HCT116 (cell line): ENCODE results near the gene CTXND1. TPM values are rescaled to one million over a fixed set of nuclear protein-coding genes. Genes with fewer than 3 reads are reported as not detected.

Experiments used
- ATAC-seq: fragments of 200-7000 bp; cut with Tn5 transposase; 2 replicates; pipeline ENCODE4 v1.9.1; 2020; ENCODE audit warnings: mild to moderate bottlenecking, moderate library complexity
- BruUV-seq: library from RNA; stranded (reverse); fragments of 400-500 nt; replicated peaks from 2 replicates; lab custom pipeline; 2021; lab: Mats Ljungman, UMichigan
- CTCF ChIA-PET: fragments of 300-600 bp; sonication (Branson Sonifier 250); formaldehyde crosslinking; loops from one replicate; lab custom pipeline; 2021; ENCODE audit warnings: antibody characterized with exemption; lab: Charles Lee
- POLR2A ChIA-PET: fragments of 300-600, 350-600 bp; sonication (Branson Sonifier 250); formaldehyde crosslinking; loops from one replicate; lab custom pipeline; 2021; ENCODE audit warnings: antibody characterized with exemption; lab: Charles Lee
- RAD21 ChIA-PET, 2 experiments: fragments of 300-600 bp; sonication (Branson Sonifier 250); formaldehyde crosslinking; loops; one replicate each; lab custom pipeline; 2023; ENCODE audit warnings: low total read pairs in 2 of 2; ENCODE audit not compliant: uncharacterized antibody in 2 of 2, unreplicated experiment in 2 of 2, low non-redundant PET in 1 of 2; lab: Charles Lee
- DNase-seq: peaks from one replicate; pipeline ENCODE4 v3.0.0-alpha.2; 2010; ENCODE audit warnings: low read depth, low spot score
- H2AFZ ChIP-seq: fragments of 200-600 bp; shearing (Covaris generic), sonication (generic); 2 replicates; pipeline ENCODE4 v1.6.1; 2017; ENCODE audit warnings: low read depth, mixed run types, mixed read lengths, antibody characterized with exemption, low read length; ENCODE audit not compliant: poor library complexity, severe bottlenecking
- H3K27ac ChIP-seq: 2 replicates; pipeline ENCODE4 v1.5.1; 2012; ENCODE audit warnings: low read depth, low read length
- H3K27me3 ChIP-seq: fragments of 200-600 bp; sonication (generic); 2 replicates; pipeline ENCODE4 v1.6.1; 2016; ENCODE audit warnings: mixed run types, low read length, mixed read lengths; ENCODE audit not compliant: insufficient read depth
- H3K36me3 ChIP-seq, 2 experiments: fragments of 200-500 bp in 1 of 2; fragments of 200-600 bp in 1 of 2; sonication (Bioruptor generic) in 1 of 2; sonication (generic) in 1 of 2; 2 replicates each; pipeline versions ENCODE4 v1.5.1 to v1.6.1; 2014 to 2016; ENCODE audit warnings: low read length in 2 of 2, inconsistent platforms in 1 of 2, mixed read lengths in 1 of 2, mixed run types in 1 of 2; ENCODE audit not compliant: insufficient read depth in 2 of 2, control insufficient read depth in 1 of 2
- H3K4me1 ChIP-seq, 2 experiments: fragments of 200-600 bp in 1 of 2; sonication (generic) in 1 of 2; 2 replicates each; pipeline versions ENCODE4 v1.5.1 to v1.6.1; 2012 to 2017; ENCODE audit warnings: low read length in 2 of 2, inconsistent platforms in 1 of 2, mild to moderate bottlenecking in 1 of 2, mixed read lengths in 1 of 2, mixed run types in 1 of 2, moderate library complexity in 1 of 2; ENCODE audit not compliant: insufficient read depth in 2 of 2, control insufficient read depth in 1 of 2
- H3K4me2 ChIP-seq: fragments of 200-600 bp; sonication (generic); 2 replicates; pipeline ENCODE4 v1.6.1; 2017; ENCODE audit warnings: mixed run types, low read length, mixed read lengths
- H3K4me3 ChIP-seq, 2 experiments: fragments of 200-600 bp in 1 of 2; sonication (generic) in 1 of 2; replicated peaks in 1 of 2; 2 replicates each; pipeline ENCODE4 v1.5.1; 2011 to 2016; ENCODE audit warnings: low read length in 2 of 2, control low read depth in 1 of 2, low read depth in 1 of 2, mild to moderate bottlenecking in 1 of 2, mixed read lengths in 1 of 2, mixed run types in 1 of 2
- H3K79me2 ChIP-seq: fragments of 200-600 bp; sonication (generic); 2 replicates; pipeline ENCODE4 v1.6.1; 2017; ENCODE audit warnings: mild to moderate bottlenecking, mixed run types, low read length, moderate library complexity, mixed read lengths; ENCODE audit not compliant: insufficient read depth
- H3K9ac ChIP-seq: fragments of 200-600 bp; sonication (generic); 2 replicates; pipeline ENCODE4 v1.6.1; 2016; ENCODE audit warnings: low read length, mixed read lengths
- H3K9me2 ChIP-seq: fragments of 200-600 bp; sonication (generic), shearing (Covaris generic); 2 replicates; pipeline ENCODE4 v1.6.1; 2017; ENCODE audit warnings: mixed run types, mild to moderate bottlenecking, moderate library complexity; ENCODE audit not compliant: insufficient read depth
- H3K9me3 ChIP-seq, 2 experiments: fragments of 200-500 bp in 1 of 2; fragments of 200-600 bp in 1 of 2; sonication (Bioruptor generic) in 1 of 2; sonication (generic) in 1 of 2; 2 replicates each; pipeline ENCODE4 v1.6.1; 2014 to 2017; ENCODE audit warnings: low read length in 2 of 2, mixed read lengths in 2 of 2, inconsistent platforms in 1 of 2, low read depth in 1 of 2, mild to moderate bottlenecking in 1 of 2, mixed run types in 1 of 2, moderate library complexity in 1 of 2; ENCODE audit not compliant: control insufficient read depth in 1 of 2, insufficient read depth in 1 of 2
- H4K20me1 ChIP-seq: fragments of 200-600 bp; sonication (generic), shearing (Covaris generic); 2 replicates; pipeline ENCODE4 v1.6.1; 2017; ENCODE audit warnings: mixed run types, mild to moderate bottlenecking, moderate library complexity; ENCODE audit not compliant: insufficient read depth
- CBX3 ChIP-seq: IDR thresholded peaks from 2 replicates; pipeline ENCODE4 v1.6.1; 2012; ENCODE audit warnings: low read depth
- CEBPB ChIP-seq: IDR thresholded peaks from 2 replicates; pipeline ENCODE4 v1.6.1; 2012; ENCODE audit warnings: low read depth
- CTCF ChIP-seq, 3 experiments: fragments of 200-600 bp in 1 of 3; sonication (generic) in 1 of 3; IDR thresholded peaks in 2 of 3; conservative IDR thresholded peaks in 1 of 3; 2 replicates each; pipeline ENCODE4 v1.5.1; 2012 to 2017; ENCODE audit warnings: low read depth in 2 of 3, low read length in 2 of 3, antibody characterized with exemption in 1 of 3, borderline replicate concordance in 1 of 3, control low read depth in 1 of 3, mild to moderate bottlenecking in 1 of 3, mixed read lengths in 1 of 3, mixed run types in 1 of 3, moderate library complexity in 1 of 3; ENCODE audit not compliant: insufficient read depth in 1 of 3
- EGR1 ChIP-seq: IDR thresholded peaks from 2 replicates; pipeline ENCODE4 v1.6.1; 2012; ENCODE audit warnings: low read depth
- EZH2 ChIP-seq: fragments of 200-600 bp; sonication (generic); IDR thresholded peaks from 2 replicates; pipeline ENCODE4 v1.6.1; 2017; ENCODE audit warnings: antibody characterized with exemption, mixed run types
- POLR2AphosphoS5 ChIP-seq: IDR thresholded peaks from 2 replicates; pipeline ENCODE4 v1.6.1; 2011; ENCODE audit warnings: mild to moderate bottlenecking, low read depth, low read length, moderate library complexity
- RAD21 ChIP-seq: IDR thresholded peaks from 2 replicates; pipeline ENCODE4 v1.6.1; 2012; ENCODE audit warnings: low read depth, mild to moderate bottlenecking
- REST ChIP-seq: IDR thresholded peaks from 2 replicates; pipeline ENCODE4 v1.6.1; 2012; ENCODE audit warnings: low read depth
- SIN3A ChIP-seq: IDR thresholded peaks from 2 replicates; pipeline ENCODE4 v1.6.1; 2012; ENCODE audit warnings: low read depth
- SP1 ChIP-seq: IDR thresholded peaks from 2 replicates; pipeline ENCODE4 v1.6.1; 2012; ENCODE audit warnings: low read depth
- SRF ChIP-seq: IDR thresholded peaks from 2 replicates; pipeline ENCODE4 v1.6.1; 2012; ENCODE audit warnings: low read depth
- YY1 ChIP-seq: IDR thresholded peaks from 2 replicates; pipeline ENCODE4 v1.6.1; 2011; ENCODE audit warnings: low read length, low read depth, moderate library complexity, mild to moderate bottlenecking; ENCODE audit not compliant: insufficient replicate concordance; ENCODE audit errors: extremely low read depth
- ZFX ChIP-seq: fragments of 450-650 bp; IDR thresholded peaks from 2 replicates; pipeline ENCODE4 v1.6.1; 2017
- ZNF274 ChIP-seq: fragments of 200-500 bp; sonication (Bioruptor generic); IDR thresholded peaks from 2 replicates; pipeline ENCODE4 v1.6.1; 2014; ENCODE audit warnings: mild to moderate bottlenecking, low read depth, low read length, inconsistent platforms
- intact Hi-C: fragments of 100-400 bp; cut with micrococcal nuclease; formaldehyde crosslinking; loops from 2 replicates; pipeline ENCODE4 v1.10.0; 2022
- total RNA-seq: library from RNA; stranded (reverse); gene quantifications from one replicate; pipeline ENCODE4 v1.2.1, GENCODE V29; 2021; ENCODE audit not compliant: unreplicated experiment
- TF ChIP-seq, protein P1 (sequence below): IDR thresholded peaks from 2 replicates; pipeline ENCODE4 v1.6.1; 2012

Gene CTXND1
- total RNA-seq, 1 experiment from 2014 or later = not detected

DNA sequence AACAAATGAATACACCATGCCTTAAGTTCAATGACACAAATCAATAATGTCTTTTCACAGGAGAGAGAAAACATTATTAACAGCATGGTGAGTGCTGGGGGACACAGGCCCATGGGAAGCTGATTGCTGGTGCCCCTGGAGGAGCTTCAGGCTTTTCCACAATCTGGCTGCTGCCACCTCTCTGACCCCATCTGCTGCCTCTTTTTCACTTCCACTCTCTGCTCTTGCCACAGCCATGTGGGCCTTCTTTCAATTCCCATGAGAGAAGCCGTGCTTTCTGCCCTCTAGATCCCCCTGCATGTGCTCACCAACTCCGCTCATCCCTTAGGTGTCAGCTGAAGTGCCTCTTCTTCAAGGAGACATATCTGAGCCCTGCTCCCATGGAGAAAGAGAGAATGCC lies 21.0 kb upstream of the CTXND1 start:
- CTCF ChIA-PET = no interaction called here
- POLR2A ChIA-PET = no interaction called here
- Histone ChIP-seq H4K20me1 (no peaks in the 10 kb centered on the region), H3K4me3 (no peak overlapping the region), H3K9ac (no peak overlapping the region), H2AFZ (no peak overlapping the region), H3K27me3 (peaks cover 33% of the 10 kb centered on the region), H3K4me2 (no peak overlapping the region), H3K79me2 (no peaks in the 10 kb centered on the region), H3K4me1 (no peaks in the 10 kb centered on the region), H3K9me2 (no peaks in the 10 kb centered on the region), H3K9me3 (no peaks in the 10 kb centered on the region), H3K36me3 (no peaks in the 10 kb centered on the region), H3K27ac (no peak overlapping the region)
- TF ChIP-seq RAD21 (no peak), ZFX (no peak), POLR2AphosphoS5 (no peak), REST (no peak), SRF (no peak), ZNF274 (no peak)
- RAD21 ChIA-PET = no interaction called here
- intact Hi-C loops = no loop called here
- BruUV-seq = no TSS peak
- DNase-seq = no peak
- no peak for ATAC-seq

- intact Hi-C loops = no loop called here
- no peak overlapping the region for H2AFZ ChIP-seq
- no peak for ATAC-seq
- CTCF ChIA-PET = no interaction called here
- H3K27me3 ChIP-seq = peaks cover 49% of the 10 kb centered on the region
- no peak overlapping the region for H3K4me3 ChIP-seq
- H3K4me2 ChIP-seq = no peak overlapping the region
- no peak for TF ChIP-seq EZH2
- TF ChIP-seq YY1 = no peak
- no peak for TF ChIP-seq CBX3
- TF ChIP-seq CTCF (IDR thresholded peaks at IDR 0.05 in 2 of 3, conservative IDR thresholded peaks at IDR 0.05 in 1 of 3; ENCODE audit: borderline replicate concordance in 1 of 3, insufficient read depth in 1 of 3, low read depth in 2 of 3, low read length in 2 of 3) = no peak
- TF ChIP-seq, protein P1, sequence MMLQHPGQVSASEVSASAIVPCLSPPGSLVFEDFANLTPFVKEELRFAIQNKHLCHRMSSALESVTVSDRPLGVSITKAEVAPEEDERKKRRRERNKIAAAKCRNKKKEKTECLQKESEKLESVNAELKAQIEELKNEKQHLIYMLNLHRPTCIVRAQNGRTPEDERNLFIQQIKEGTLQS = no peak
- no peak for TF ChIP-seq CEBPB
- no peak for TF ChIP-seq SP1
- no peak for TF ChIP-seq EGR1
- TF ChIP-seq SIN3A = no peak
- no peak for TF ChIP-seq SRF
- TF ChIP-seq, all 23 proteins: peak for 0
- RAD21 ChIA-PET = no interaction called here
- Histone ChIP-seq H3K36me3 (no peaks in the 10 kb centered on the region), H3K9me2 (no peaks in the 10 kb centered on the region), H4K20me1 (no peaks in the 10 kb centered on the region), H3K9me3 (no peaks in the 10 kb centered on the region), H3K9ac (no peak overlapping the region), H3K4me1 (no peaks in the 10 kb centered on the region), H3K79me2 (no peaks in the 10 kb centered on the region), H3K27ac (no peak overlapping the region)
- BruUV-seq = no TSS peak
- POLR2A ChIA-PET = no interaction called here
- DNase-seq = no peak
Measured at GRCh38 chr15:80270472-80270871, 18.5 kb upstream of the CTXND1 start.
